NCI-H146 treated with DMSO at 0.1 percent for 48 hours (cell line): Measurements from ENCODE around the gene HMGB1.

Source experiments
- DNase-seq: peaks from one replicate; lab custom pipeline; 2025; ENCODE audit not compliant: unreplicated experiment; lab: John Stamatoyannopoulos, UW

Gene HMGB1

GRCh38 chr13:30435911-30436451, 29.8 kb downstream of the HMGB1 start:
- DNase-seq = no peak

- DNase-seq = no peak
These were observed 34.3 kb downstream of the HMGB1 start for GRCh38 chr13:30431269-30431940.

GRCh38 chr13:30429721-30430694, 35.7 kb downstream of the HMGB1 start:
- no peak for DNase-seq

GRCh38 chr13:30429235-30429634, 36.5 kb downstream of the HMGB1 start:
- no peak for DNase-seq

- DNase-seq = no peak
These were observed 41.8 kb downstream of the HMGB1 start for GRCh38 chr13:30423891-30424290.

GRCh38 chr13:30422054-30422839, 43.5 kb downstream of the HMGB1 start, which contains the start of gene UBE2L5:
Gene UBE2L5, plus strand, starts transcription at chr13:30422493. Its CDS starts 5,498 bp downstream, at chr13:30427991.
- peak; percentile 43 for DNase-seq

- peak; percentile 69 for DNase-seq
These were observed 44.4 kb downstream of the HMGB1 start for GRCh38 chr13:30421093-30422053.

- no peak for DNase-seq
These were observed 46.8 kb downstream of the HMGB1 start for GRCh38 chr13:30418717-30419459.

- no peak for DNase-seq
These were observed 47.5 kb downstream of the HMGB1 start for GRCh38 chr13:30418075-30418716.

GRCh38 chr13:30416471-30416870, 49.3 kb downstream of the HMGB1 start:
- DNase-seq = no peak

- no peak for DNase-seq
These were observed 50.2 kb downstream of the HMGB1 start for GRCh38 chr13:30415430-30416030.

GRCh38 chr13:30413842-30414241, 51.9 kb downstream of the HMGB1 start:
- DNase-seq = no peak

- no peak for DNase-seq
These were observed 53.4 kb downstream of the HMGB1 start for GRCh38 chr13:30412346-30412745.

GRCh38 chr13:30410705-30411125, 55.0 kb downstream of the HMGB1 start:
- no peak for DNase-seq

GRCh38 chr13:30409886-30410704, 55.6 kb downstream of the HMGB1 start:
- no peak for DNase-seq

GRCh38 chr13:30408319-30409101, 57.2 kb downstream of the HMGB1 start:
- no peak for DNase-seq
